ENCODE data around the gene TDRD3. TPM values are rescaled to one million over a fixed set of nuclear protein-coding genes. Genes with fewer than 3 reads are reported as not detected.

Gene TDRD3
- polyA plus RNA-seq, 1 of the 3 experiments (the other 2 are of a cell fraction): 3.8 TPM

- TF ChIP-seq SMC3 (IDR thresholded peaks at IDR 0.05; ENCODE audit: low read depth, low read length) (no peak), POLR2AphosphoS5 (IDR thresholded peaks at IDR 0.05; ENCODE audit: low read depth, low read length) (no peak)
Measured at GRCh38 chr13:60467098-60467497, 70.1 kb downstream of the TDRD3 start (continued).

GRCh38 chr13:60479273-60479672, 82.3 kb downstream of the TDRD3 start:
- no peaks in the 10 kb centered on the region for H3K4me1 ChIP-seq (ENCODE audit: control insufficient read depth in 1 of 2, insufficient read depth in 2 of 2, low read depth in 1 of 2, low read length in 1 of 2)
- no peaks in the 10 kb centered on the region for H3F3A ChIP-seq (replicated peaks; ENCODE audit: insufficient read depth)
- H3K4me3 ChIP-seq (ENCODE audit: low read depth in 2 of 2, low read length in 1 of 2): no peak overlapping the region
- H3K9me2 ChIP-seq: no peaks in the 10 kb centered on the region
- DNase-seq: no peak
- H3K79me2 ChIP-seq (ENCODE audit: insufficient read depth): no peaks in the 10 kb centered on the region; the same call in 1 of the 2 replicates
- H2AFZ ChIP-seq (ENCODE audit: low read depth): no peak overlapping the region
- ChIA-PET POLR2A (no interaction called here), CTCF (no interaction called here)
- H3K36me3 ChIP-seq (replicated peaks in 1 of 2; ENCODE audit: control insufficient read depth in 1 of 2, insufficient read depth in 2 of 2, low read length in 1 of 2): peaks cover 5 to 19% of the 10 kb centered on the region in 2 experiments
- H3K27me3 ChIP-seq (ENCODE audit: insufficient read depth): no peaks in the 10 kb centered on the region
- no peak overlapping the region for H3K4me2 ChIP-seq
- H4K20me1 ChIP-seq (ENCODE audit: insufficient read depth): no peaks in the 10 kb centered on the region
- TF ChIP-seq USF2 (IDR thresholded peaks at IDR 0.05; ENCODE audit: borderline replicate concordance, low read depth, low read length) (no peak), MXI1 (IDR thresholded peaks at IDR 0.05; ENCODE audit: low read depth, low read length) (no peak), NFIC (IDR thresholded peaks at IDR 0.05; ENCODE audit: borderline replicate concordance) (no peak), CHD2 (IDR thresholded peaks at IDR 0.05; ENCODE audit: low read length, partially characterized antibody) (no peak), REST (IDR thresholded peaks at IDR 0.05; ENCODE audit: low read depth, low read length) (no peak), RXRA (IDR thresholded peaks at IDR 0.05; ENCODE audit: borderline replicate concordance, low read depth) (no peak), YY1 (IDR thresholded peaks at IDR 0.05; ENCODE audit: low read depth) (no peak), TCF12 (IDR thresholded peaks at IDR 0.05) (no peak), POLR2AphosphoS5 (IDR thresholded peaks at IDR 0.05; ENCODE audit: low read depth, low read length) (no peak), FOXJ3 (CRISPR knock-in tag; IDR thresholded peaks at IDR 0.05) (no peak), EP300 (IDR thresholded peaks at IDR 0.05; ENCODE audit: borderline replicate concordance in 1 of 2, low read depth in 1 of 2, low read length in 1 of 2) (no peak), SMC3 (IDR thresholded peaks at IDR 0.05; ENCODE audit: low read depth, low read length) (no peak), EZH2phosphoT487 (IDR thresholded peaks at IDR 0.05; ENCODE audit: borderline replicate concordance, low read depth) (no peak)
- no peaks in the 10 kb centered on the region for H3K9me3 ChIP-seq
- no peak overlapping the region for H3K27ac ChIP-seq (ENCODE audit: low read depth in 2 of 2, low read length in 1 of 2)
- no peak overlapping the region for H3K9ac ChIP-seq
